HEK293T (cell line): ENCODE results near the gene GLOD5.

ENCODE experiments used
- CTCF ChIA-PET: fragments of 350-600 bp; formaldehyde crosslinking; extraction: SDS; loops from one replicate; lab custom pipeline; 2021; ENCODE audit warnings: antibody characterized with exemption, inconsistent platforms; lab: Yijun Ruan, JAX
- POLR2A ChIA-PET: fragments of 350-600 bp; formaldehyde crosslinking; extraction: SDS; loops from one replicate; lab custom pipeline; 2020; ENCODE audit warnings: antibody characterized with exemption, inconsistent platforms; lab: Yijun Ruan, JAX
- DNase-seq: peaks from one replicate; pipeline ENCODE4 v3.0.0; 2012; ENCODE audit warnings: mixed read lengths; ENCODE audit errors: extremely low spot score
- ARNT ChIP-seq: fragments of 450-650 bp; IDR thresholded peaks from 2 replicates; pipeline ENCODE4 v1.6.1; 2017; ENCODE audit warnings: mild to moderate bottlenecking
- BHLHE40 ChIP-seq: fragments of 450-650 bp; IDR thresholded peaks from 2 replicates; pipeline ENCODE4 v1.6.1; 2016; ENCODE audit warnings: mild to moderate bottlenecking, moderate library complexity, borderline replicate concordance
- CTBP1 ChIP-seq: fragments of 450-650 bp; IDR thresholded peaks from 2 replicates; pipeline ENCODE4 v1.6.1; 2016; ENCODE audit warnings: borderline replicate concordance
- ELF4 ChIP-seq: fragments of 450-650 bp; IDR thresholded peaks from 2 replicates; pipeline ENCODE4 v1.6.1; 2017; ENCODE audit warnings: antibody characterized with exemption
- FOXA1 ChIP-seq: fragments of 450-650 bp; IDR thresholded peaks from 2 replicates; pipeline ENCODE4 v1.6.1; 2016; ENCODE audit warnings: mild to moderate bottlenecking
- FOXK2 ChIP-seq: fragments of 450-650 bp; IDR thresholded peaks from 2 replicates; pipeline ENCODE4 v1.6.1; 2016; ENCODE audit warnings: mild to moderate bottlenecking
- FOXM1 ChIP-seq: fragments of 450-650 bp; IDR thresholded peaks from 2 replicates; pipeline ENCODE4 v1.6.1; 2017; ENCODE audit warnings: mild to moderate bottlenecking, borderline replicate concordance
- HDGF ChIP-seq: fragments of 450-650 bp; IDR thresholded peaks from 2 replicates; pipeline ENCODE4 v1.6.1; 2017; ENCODE audit warnings: antibody characterized with exemption, borderline replicate concordance
- L3MBTL2 ChIP-seq: fragments of 450-650 bp; conservative IDR thresholded peaks from 2 replicates; pipeline ENCODE4 v1.6.1; 2016; ENCODE audit warnings: mild to moderate bottlenecking
- LEF1 ChIP-seq: fragments of 450-650 bp; IDR thresholded peaks from 2 replicates; pipeline ENCODE4 v1.6.1; 2017; ENCODE audit warnings: mild to moderate bottlenecking, borderline replicate concordance
- NFRKB ChIP-seq: fragments of 450-650 bp; IDR thresholded peaks from 2 replicates; pipeline ENCODE4 v1.6.1; 2016; ENCODE audit warnings: mild to moderate bottlenecking, moderate library complexity
- SP1 ChIP-seq: fragments of 450-650 bp; IDR thresholded peaks from 2 replicates; pipeline ENCODE4 v1.6.1; 2017
- SUZ12 ChIP-seq: fragments of 450-650 bp; IDR thresholded peaks from 2 replicates; pipeline ENCODE4 v1.6.1; 2016; ENCODE audit warnings: mild to moderate bottlenecking
- TARDBP ChIP-seq: fragments of 450-650 bp; IDR thresholded peaks from 2 replicates; pipeline ENCODE4 v1.6.1; 2016
- ZNF384 ChIP-seq: fragments of 450-650 bp; IDR thresholded peaks from 2 replicates; pipeline ENCODE4 v1.6.1; 2016
- TF ChIP-seq, protein P1 (sequence below): fragments of 450-650 bp; IDR thresholded peaks from 2 replicates; pipeline ENCODE4 v1.6.1; 2016

The GLOD5 gene

DNA sequence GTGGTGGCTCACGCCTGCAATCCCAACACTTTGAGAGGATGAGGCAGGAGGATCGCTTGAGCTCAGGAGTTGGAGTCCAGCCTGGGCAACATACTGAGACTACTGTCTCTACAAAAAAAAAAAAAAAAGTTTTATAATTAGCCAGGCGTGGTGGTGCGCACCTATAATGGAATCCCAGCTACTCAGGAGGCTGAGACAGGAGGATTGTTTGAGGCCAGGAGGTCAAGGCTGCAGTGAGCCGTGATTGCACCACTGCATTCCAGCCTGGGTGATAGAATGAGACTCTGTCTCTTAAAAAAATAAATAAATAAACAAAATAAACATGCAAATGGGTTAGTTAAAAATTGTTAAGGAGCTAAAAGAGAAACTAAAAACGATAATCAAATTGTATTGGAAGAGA is 7.7 kb downstream of the GLOD5 start:
- ChIA-PET CTCF (interaction anchor here (0.9 kb wide), 1 partner anchor 14 kb away, joined by 5 read pairs; no protein-coding TSS in a partner anchor), POLR2A (no interaction called here)
- DNase-seq = no peak
- TF ChIP-seq BHLHE40 (no peak), FOXK2 (no peak), ELF4 (no peak), L3MBTL2 (no peak), ZNF384 (no peak), LEF1 (no peak), FOXM1 (no peak)
- TF ChIP-seq, protein P1, sequence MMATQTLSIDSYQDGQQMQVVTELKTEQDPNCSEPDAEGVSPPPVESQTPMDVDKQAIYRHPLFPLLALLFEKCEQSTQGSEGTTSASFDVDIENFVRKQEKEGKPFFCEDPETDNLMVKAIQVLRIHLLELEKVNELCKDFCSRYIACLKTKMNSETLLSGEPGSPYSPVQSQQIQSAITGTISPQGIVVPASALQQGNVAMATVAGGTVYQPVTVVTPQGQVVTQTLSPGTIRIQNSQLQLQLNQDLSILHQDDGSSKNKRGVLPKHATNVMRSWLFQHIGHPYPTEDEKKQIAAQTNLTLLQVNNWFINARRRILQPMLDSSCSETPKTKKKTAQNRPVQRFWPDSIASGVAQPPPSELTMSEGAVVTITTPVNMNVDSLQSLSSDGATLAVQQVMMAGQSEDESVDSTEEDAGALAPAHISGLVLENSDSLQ = no peak

- no peak for DNase-seq
- TF ChIP-seq NFRKB (no peak), FOXM1 (no peak), L3MBTL2 (no peak), ELF4 (no peak), LEF1 (no peak), FOXK2 (no peak), HDGF (no peak), CTBP1 (no peak), TARDBP (no peak), ARNT (no peak), SP1 (no peak), BHLHE40 (no peak), FOXA1 (no peak), ZNF384 (no peak), SUZ12 (no peak)
- TF ChIP-seq, protein P1 = no peak
- POLR2A ChIA-PET = no interaction called here
- CTCF ChIA-PET = no interaction called here
These were observed 8.7 kb downstream of the GLOD5 start for GRCh38 chrX:48770296-48770695.

GRCh38 chrX:48772602-48773001 is 11.1 kb downstream of the GLOD5 start:
- DNase-seq = no peak
- ChIA-PET POLR2A (no interaction called here), CTCF (no interaction called here)
- TF ChIP-seq CTBP1 = no peak
- TF ChIP-seq FOXA1 = no peak
- TF ChIP-seq NFRKB = no peak
- TF ChIP-seq HDGF = no peak
- TF ChIP-seq, protein P1 = no peak
- TF ChIP-seq ZNF384 = no peak
- no peak for TF ChIP-seq ELF4
- TF ChIP-seq FOXK2 = no peak
- TF ChIP-seq LEF1 = no peak
- no peak for TF ChIP-seq SUZ12
- no peak for TF ChIP-seq TARDBP
- no peak for TF ChIP-seq L3MBTL2
- no peak for TF ChIP-seq SP1
- TF ChIP-seq ARNT = no peak
- no peak for TF ChIP-seq BHLHE40
- TF ChIP-seq FOXM1 = no peak

GRCh38 chrX:48776818-48777439 is 15.4 kb downstream of the GLOD5 start:
- DNase-seq = no peak

GRCh38 chrX:48779399-48779798 is 17.9 kb downstream of the GLOD5 start:
- no peak for DNase-seq
- TF ChIP-seq FOXK2 = no peak
- TF ChIP-seq ELF4 = no peak
- TF ChIP-seq SP1 = no peak
- TF ChIP-seq, protein P1 = no peak
- no peak for TF ChIP-seq TARDBP
- TF ChIP-seq L3MBTL2 = no peak
- TF ChIP-seq CTBP1 = no peak
- no peak for TF ChIP-seq SUZ12
- no peak for TF ChIP-seq FOXM1
- TF ChIP-seq NFRKB = no peak
- CTCF ChIA-PET = no interaction called here
- POLR2A ChIA-PET = no interaction called here

More at GRCh38 chrX:48776818-48777439, 15.4 kb downstream of the GLOD5 start:
- CTCF ChIA-PET = no interaction called here
- TF ChIP-seq BHLHE40 (no peak), FOXM1 (no peak), FOXA1 (no peak), LEF1 (no peak), ARNT (no peak), CTBP1 (no peak), HDGF (no peak), ZNF384 (no peak), TARDBP (no peak), NFRKB (no peak)
- TF ChIP-seq, protein P1 = no peak
- POLR2A ChIA-PET = no interaction called here
